SH-SY5Y (cell line): ENCODE results near the gene CSNK2A3.

Experiments used
- GATA2 ChIP-seq: IDR thresholded peaks from 2 replicates; pipeline ENCODE4 v1.6.1; 2011; ENCODE audit warnings: mild to moderate bottlenecking, low read depth, low read length
- GATA3 ChIP-seq: IDR thresholded peaks from 2 replicates; pipeline ENCODE4 v1.6.1; 2011; ENCODE audit warnings: low read depth, mild to moderate bottlenecking, low read length, moderate library complexity

Gene CSNK2A3

GRCh38 chr11:11335043-11335442 is 18.0 kb downstream of the CSNK2A3 start:
- TF ChIP-seq GATA3 (no peak), GATA2 (no peak)

- no peak for TF ChIP-seq GATA3
- no peak for TF ChIP-seq GATA2
These were observed 18.4 kb downstream of the CSNK2A3 start for GRCh38 chr11:11334607-11335006.

- TF ChIP-seq GATA2 (no peak), GATA3 (no peak)
These were observed 20.8 kb downstream of the CSNK2A3 start for GRCh38 chr11:11332141-11332710.

- no peak for TF ChIP-seq GATA2
- no peak for TF ChIP-seq GATA3
These were observed 23.8 kb downstream of the CSNK2A3 start for GRCh38 chr11:11329062-11329806.

- TF ChIP-seq GATA2, result no peak
- TF ChIP-seq GATA3, result no peak
These were observed 29.0 kb downstream of the CSNK2A3 start for GRCh38 chr11:11324090-11324489.

- TF ChIP-seq GATA2 (no peak), GATA3 (no peak)
These were observed 30.9 kb downstream of the CSNK2A3 start for GRCh38 chr11:11322101-11322500.

GRCh38 chr11:11320825-11321224 is 32.2 kb downstream of the CSNK2A3 start:
- TF ChIP-seq GATA3, result no peak

GRCh38 chr11:11318961-11319360 is 34.1 kb downstream of the CSNK2A3 start:
- TF ChIP-seq GATA3, result no peak
- no peak for TF ChIP-seq GATA2

- no peak for TF ChIP-seq GATA3
- no peak for TF ChIP-seq GATA2
These were observed 34.6 kb downstream of the CSNK2A3 start for GRCh38 chr11:11318461-11318860.

- TF ChIP-seq GATA3 (no peak), GATA2 (no peak)
These were observed 36.3 kb downstream of the CSNK2A3 start for GRCh38 chr11:11316651-11317230.

GRCh38 chr11:11313902-11314692 is 39.0 kb downstream of the CSNK2A3 start:
- TF ChIP-seq GATA3, result no peak
- TF ChIP-seq GATA2, result no peak

GRCh38 chr11:11313426-11313825 is 39.6 kb downstream of the CSNK2A3 start:
- no peak for TF ChIP-seq GATA2
- TF ChIP-seq GATA3, result no peak

- TF ChIP-seq GATA2, result no peak
- no peak for TF ChIP-seq GATA3
These were observed 40.3 kb downstream of the CSNK2A3 start for GRCh38 chr11:11312738-11313137.

GRCh38 chr11:11311169-11311568 is 41.9 kb downstream of the CSNK2A3 start:
- no peak for TF ChIP-seq GATA3
- no peak for TF ChIP-seq GATA2
